HG02981 (cell line): ENCODE results near the gene GPR156.
"Not testable (repeated sequence)": the region's sequence is repeated elsewhere in the genome, so short reads cannot be mapped to it uniquely, and the experiment has no call there.

ENCODE experiments used
- ATAC-seq: cut with Tn5 transposase; IDR thresholded peaks from one replicate; pipeline ENCODE4 v1.9.1; 2021; ENCODE audit warnings: mild to moderate bottlenecking, moderate library complexity; ENCODE audit not compliant: unreplicated experiment

Gene GPR156

GRCh38 chr3:120163816-120164215, 121.2 kb downstream of the GPR156 start:
- no peak for ATAC-seq

DNA sequence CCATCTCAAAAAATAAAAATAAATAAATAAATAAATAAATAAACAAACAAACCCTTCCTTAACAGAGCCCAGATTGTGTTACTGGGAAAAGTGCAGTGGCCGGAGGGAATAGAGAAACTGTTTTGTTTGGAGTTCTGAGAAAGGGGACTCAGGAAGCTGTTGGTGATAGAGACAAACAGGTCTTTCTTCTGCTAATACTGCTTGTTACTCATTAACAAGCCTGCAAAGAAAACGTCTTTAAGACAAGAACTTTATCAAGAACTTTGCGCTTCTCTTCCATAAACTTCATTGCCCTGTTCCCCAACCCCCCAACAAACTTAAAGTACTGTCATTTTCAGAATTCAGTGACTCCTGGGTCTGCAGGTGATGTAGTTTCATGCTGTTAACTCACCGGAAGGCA, 122.0 kb downstream of the GPR156 start:
- no peak for ATAC-seq

DNA sequence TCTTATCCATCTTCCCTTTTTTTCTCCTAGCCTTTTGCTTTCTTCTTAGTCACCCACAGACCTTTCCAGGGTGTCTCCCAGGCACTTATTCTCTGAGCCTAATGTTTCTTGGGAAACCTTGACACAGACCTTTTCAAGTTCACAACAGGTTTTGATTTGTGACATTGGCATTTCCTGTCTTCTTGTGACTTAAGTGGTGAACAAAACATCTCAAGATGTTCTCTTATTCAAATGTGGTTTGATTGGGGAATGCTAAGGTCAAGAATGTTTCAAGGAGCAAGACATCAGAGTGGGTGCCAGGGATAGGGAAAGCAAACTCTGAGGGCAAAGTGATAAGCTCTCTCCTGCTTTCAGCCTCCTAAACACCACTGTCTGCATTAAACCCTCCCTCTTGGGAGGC, 122.6 kb downstream of the GPR156 start:
- no peak for ATAC-seq

GRCh38 chr3:120161902-120162301, 123.1 kb downstream of the GPR156 start:
- no peak for ATAC-seq

GRCh38 chr3:120160050-120160449, 125.0 kb downstream of the GPR156 start:
- no peak for ATAC-seq

GRCh38 chr3:120157681-120158080, 127.3 kb downstream of the GPR156 start:
- ATAC-seq = no peak

DNA sequence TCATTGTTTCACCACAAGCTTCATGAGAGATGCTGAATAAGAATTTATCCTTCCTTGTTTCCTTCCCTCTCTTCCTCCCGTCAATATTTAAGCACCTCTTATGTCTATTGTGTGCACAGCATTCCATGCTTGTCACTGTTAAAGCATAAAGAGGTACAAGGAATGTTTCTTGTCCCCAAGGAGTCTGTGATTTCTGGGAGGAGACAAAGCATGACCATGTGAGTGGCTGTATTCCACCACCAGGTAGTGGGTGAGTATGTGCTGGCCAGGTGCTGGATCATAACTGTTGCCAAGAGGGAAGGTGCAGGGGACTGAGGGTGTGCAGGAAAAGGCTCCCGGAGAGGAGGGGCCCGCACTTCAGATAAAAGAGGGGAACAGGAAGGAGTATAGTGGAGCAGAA, 127.9 kb downstream of the GPR156 start:
- ATAC-seq = no peak

- no peak for ATAC-seq
These were observed 128.3 kb downstream of the GPR156 start for GRCh38 chr3:120156699-120157098.

DNA sequence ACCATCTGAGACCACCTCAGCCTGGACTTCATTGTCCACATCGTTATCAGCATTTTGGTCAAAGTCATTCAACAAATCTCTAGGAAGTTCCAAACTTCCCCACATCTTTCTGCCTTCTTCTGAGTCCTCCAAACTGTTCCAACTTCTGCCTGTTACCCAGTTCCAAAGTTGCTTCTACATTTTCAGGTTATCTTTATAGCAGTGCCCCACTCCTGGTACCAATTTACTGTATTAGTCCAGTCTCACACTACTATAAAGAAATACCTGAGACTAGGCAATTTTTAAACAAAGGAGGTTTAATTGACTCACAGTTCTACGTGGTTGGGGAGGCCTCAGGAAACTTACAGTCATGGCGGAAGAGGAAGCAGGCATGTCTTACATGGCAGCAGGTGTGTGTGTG, 129.3 kb downstream of the GPR156 start:
- ATAC-seq = not testable (repeated sequence)

GRCh38 chr3:120155108-120155507, 129.9 kb downstream of the GPR156 start:
- no peak for ATAC-seq

- ATAC-seq = no peak
These were observed 131.7 kb downstream of the GPR156 start for GRCh38 chr3:120153294-120153693.

DNA sequence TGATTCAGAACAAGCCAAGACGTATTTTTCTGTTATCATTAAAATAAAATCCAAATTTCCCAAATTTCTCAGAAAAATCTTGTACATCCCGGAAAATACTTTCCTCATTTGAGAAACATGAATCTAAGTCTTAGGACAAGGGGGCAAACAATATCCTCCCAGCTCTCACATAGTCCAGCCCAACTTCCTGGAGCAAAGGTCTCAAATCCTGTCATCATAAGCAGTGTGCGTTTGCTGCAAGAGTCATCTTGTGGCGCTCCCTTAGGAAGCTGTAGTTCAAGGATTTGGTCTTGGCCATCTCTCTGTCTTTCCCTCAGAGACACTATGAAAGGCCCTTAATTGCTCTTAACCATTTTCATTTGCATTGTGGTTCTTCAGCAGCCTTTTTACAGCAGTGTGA, 133.2 kb downstream of the GPR156 start:
- ATAC-seq = no peak

DNA sequence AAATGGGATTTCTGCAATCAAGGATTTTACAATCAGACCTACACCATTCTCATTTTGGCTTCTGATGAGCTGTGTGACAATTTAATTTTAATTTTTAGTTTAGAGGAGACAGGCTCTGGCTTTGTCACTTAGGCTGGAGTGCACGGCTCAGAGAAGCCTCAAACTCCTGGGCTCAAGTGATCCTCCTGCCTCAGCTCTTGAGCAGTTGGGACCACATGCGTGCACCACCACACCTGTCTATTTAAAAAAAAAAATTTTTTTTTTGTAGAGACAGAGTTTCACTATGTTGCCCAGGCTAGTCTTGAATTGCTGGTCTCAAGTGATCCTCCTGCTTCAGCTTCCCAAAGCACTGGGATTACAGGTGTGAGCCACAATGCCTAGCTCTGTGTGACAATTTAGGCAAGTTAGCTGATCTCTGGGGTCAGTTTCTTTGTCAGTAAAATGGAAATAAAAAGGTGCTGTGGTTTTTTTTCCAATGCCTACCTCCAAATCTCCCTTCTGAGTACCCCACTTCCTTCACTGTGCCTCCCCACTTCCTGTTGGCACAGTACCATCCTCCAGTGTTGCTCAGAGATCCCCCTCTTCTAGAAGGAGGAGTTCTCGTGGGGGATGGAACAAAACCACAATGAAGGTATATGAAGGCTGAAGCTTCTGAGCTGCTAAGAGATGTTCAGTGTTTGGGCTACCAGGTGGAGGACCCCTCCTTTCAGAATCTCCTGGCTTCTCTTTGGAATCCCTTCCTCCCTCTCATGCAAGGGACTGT, 136.7 kb downstream of the GPR156 start:
- ATAC-seq = no peak

DNA sequence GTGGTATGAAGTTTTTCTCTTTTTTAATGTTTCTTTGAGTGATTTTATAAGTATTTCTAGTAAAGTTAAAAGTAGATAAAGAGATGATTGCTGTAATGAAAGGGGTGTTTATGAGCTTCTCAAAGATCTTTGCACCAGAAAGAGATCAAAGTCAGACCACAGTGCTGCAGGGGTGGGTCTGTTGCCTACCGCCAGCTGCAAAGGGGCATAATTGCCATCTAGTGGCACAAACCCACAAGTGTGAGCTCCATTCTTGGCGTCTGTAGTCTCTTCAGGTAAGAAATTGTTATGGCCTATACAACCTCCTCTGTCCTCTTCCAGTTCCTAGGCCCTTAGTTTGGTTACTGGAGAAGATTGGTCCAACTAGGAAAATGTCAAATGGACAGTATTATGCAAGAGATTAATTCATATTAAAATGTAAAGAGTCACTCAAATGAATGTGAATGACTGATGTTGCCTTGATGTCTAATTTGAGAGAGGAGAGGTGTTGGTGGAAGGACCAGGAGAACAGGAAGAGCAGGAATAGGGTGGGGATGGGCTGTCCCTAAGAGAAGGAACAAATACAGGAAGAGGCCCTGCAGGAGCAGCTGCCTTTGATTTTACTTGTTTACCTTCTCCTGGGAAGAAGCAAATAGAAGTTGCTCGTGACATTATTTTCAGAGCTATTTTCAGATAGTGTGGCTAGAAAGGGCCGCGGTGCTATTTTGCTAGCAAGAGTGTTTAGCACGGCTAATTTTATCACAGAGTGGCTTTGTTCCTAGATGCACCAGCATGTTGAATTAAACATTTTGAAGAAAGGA, 137.8 kb downstream of the GPR156 start:
- peak; percentile 41 for ATAC-seq

- ATAC-seq = peak; percentile 64
These were observed 139.3 kb downstream of the GPR156 start for GRCh38 chr3:120145542-120146285.

- ATAC-seq = no peak
These were observed 140.8 kb downstream of the GPR156 start for GRCh38 chr3:120144267-120144666.

DNA sequence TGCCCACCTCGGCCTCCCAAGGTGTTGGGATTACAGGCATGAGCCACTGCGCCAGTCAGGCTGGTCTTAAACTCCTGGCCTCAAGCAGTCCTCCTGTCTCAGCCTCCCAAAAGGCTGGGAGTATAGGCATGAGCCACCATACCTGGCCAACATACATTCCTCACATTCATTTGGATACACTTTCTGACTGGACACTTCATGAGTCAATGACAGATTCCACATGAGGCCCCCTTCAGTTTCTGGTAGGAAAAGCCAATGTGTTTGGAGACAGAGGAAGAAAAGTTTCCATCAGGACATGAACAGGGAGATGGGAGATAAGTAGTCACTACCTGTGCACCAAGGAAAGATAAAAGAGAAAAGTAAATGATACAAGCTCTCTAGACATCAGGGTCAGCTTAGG, 141.3 kb downstream of the GPR156 start:
- ATAC-seq = no peak

GRCh38 chr3:120142236-120142635, 142.8 kb downstream of the GPR156 start:
- no peak for ATAC-seq

DNA sequence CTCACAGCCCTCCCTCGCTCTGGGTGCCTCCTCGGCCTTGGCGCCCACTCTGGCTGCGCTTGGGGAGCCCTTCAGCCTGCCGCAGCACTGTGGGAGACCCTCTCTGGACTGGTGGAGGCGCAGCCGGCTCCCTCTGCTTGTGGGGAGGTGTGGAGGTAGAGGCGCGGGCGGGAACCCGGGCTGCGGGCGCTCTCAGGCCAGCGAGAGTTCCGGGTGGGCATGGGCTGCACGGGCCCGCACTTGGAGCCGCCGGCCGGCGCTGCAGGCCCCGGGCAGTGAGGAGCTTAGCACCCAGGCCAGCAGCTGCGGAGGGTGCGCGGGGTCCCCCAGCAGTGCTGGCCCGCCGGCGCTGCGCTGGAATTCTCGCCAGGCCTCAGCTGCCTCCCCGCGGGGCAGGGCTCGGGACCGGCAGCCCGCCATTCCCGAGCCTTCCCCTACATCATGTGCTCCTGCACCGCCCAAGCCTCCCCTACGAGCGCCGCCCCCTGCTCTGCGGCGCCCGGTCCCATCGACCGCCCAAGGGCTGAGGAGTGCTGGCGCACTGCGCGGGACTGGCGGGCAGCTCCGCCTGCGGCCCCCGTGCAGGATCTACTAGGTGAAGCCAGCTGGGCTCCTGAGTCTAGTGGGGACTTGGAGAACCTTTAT, 144.8 kb downstream of the GPR156 start:
- no peak for ATAC-seq

GRCh38 chr3:120139140-120139539, 145.9 kb downstream of the GPR156 start:
- no peak for ATAC-seq

GRCh38 chr3:120137548-120137947, 147.5 kb downstream of the GPR156 start:
- ATAC-seq = no peak
